Mucosa of descending colon (tissue), 3 donors: ENCODE results near the gene PAX7. TPM values are rescaled to one million over a fixed set of nuclear protein-coding genes. Genes with fewer than 3 reads are reported as not detected.

ENCODE experiments used
- ATAC-seq: fragments of 200-7000 bp; cut with Tn5 transposase; one replicate; pipeline ENCODE4 v1.9.1; 2020; ENCODE audit warnings: mild to moderate bottlenecking, moderate library complexity
- DNase-seq, 3 donors: peaks; one replicate each; pipeline ENCODE4 v3.0.0-alpha.2; 2020
- H3K36me3 ChIP-seq: fragments of 200-600 bp; one replicate; pipeline ENCODE4 v1.8.0; 2021; ENCODE audit warnings: low read depth, mild to moderate bottlenecking
- H3K4me1 ChIP-seq: fragments of 200-600 bp; one replicate; pipeline ENCODE4 v1.8.0; 2021; ENCODE audit warnings: low read depth, mild to moderate bottlenecking
- H3K4me3 ChIP-seq: fragments of 200-600 bp; one replicate; pipeline ENCODE4 v1.8.0; 2021; ENCODE audit warnings: mild to moderate bottlenecking
- H3K9me3 ChIP-seq: fragments of 200-600 bp; one replicate; pipeline ENCODE4 v1.8.0; 2021; ENCODE audit warnings: mild to moderate bottlenecking
- intact Hi-C, 2 donors: fragments of 100-400 bp; cut with DNase I in 1 of 2; cut with micrococcal nuclease in 1 of 2; formaldehyde crosslinking; loops; one replicate each; pipeline versions ENCODE4 v1.11.0 to v1.11.1; 2022; cut with DNase I, micrococcal nuclease
- total RNA-seq, 3 donors: library from RNA; stranded (reverse); fragmentation: NEBNext Ultra II Directional in 2 of 3; extraction: Animal tissue kit (Norgen Biotek cat#: 25700) in 2 of 3; gene quantifications; one replicate each; pipeline versions ENCODE4 v1.2.1 to v1.2.4, GENCODE V29; 2021 to 2023
- TF ChIP-seq, protein P1 (sequence below): fragments of 200-600 bp; IDR thresholded peaks from one replicate; pipeline ENCODE4 v1.8.0; 2022; ENCODE audit warnings: antibody characterized with exemption, mild to moderate bottlenecking
- donor health status: DM: no; HTN: no; CAD: no; lungs with moderate emphysema.
- donor health status: DM: no; HTN: no; CAD: no.
- donor health status: DM: no; HTN: yes; CAD: no.

The PAX7 gene
- total RNA-seq, 3 donors from 2014 or later: not detected

DNA sequence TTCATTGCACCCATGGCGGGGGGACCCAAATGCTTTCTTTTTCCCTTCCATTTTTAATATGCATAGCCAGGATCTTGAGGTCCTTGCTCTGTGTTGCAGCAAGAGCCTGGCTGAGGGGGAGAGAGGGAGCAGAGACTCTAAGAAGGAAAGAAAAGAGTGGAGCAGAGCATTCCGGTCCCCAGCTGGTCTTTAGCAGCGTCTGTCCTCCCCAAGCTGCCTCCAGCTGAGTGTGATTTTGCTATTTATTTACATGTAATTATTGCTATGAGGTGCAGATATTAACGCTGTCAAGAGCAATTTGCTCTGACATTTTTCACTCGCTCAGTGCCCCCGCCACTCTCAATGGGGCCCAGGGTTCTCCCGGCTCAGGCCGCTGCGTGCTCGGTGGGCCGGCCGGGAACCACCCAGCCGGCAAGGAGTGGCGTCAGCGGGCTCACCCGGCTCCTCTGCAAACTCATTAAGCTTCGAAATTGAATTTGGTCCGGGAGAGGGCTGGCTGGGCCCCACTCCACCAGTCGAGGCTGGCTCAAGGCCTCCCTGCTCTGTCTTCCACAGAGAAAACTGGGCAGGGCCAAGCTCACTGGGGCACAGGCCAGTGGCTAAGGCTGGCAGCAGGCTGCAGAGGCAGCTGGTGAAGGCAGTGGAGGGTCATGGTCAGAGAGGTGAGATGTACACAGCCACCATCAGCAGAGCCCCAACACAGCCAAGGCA, 93.2 kb downstream of the PAX7 start:
- Histone ChIP-seq H3K9me3 (no peaks in the 10 kb centered on the region), H3K36me3 (no peaks in the 10 kb centered on the region), H3K4me3 (no peak overlapping the region), H3K4me1 (no peaks in the 10 kb centered on the region)
- TF ChIP-seq, protein P1, sequence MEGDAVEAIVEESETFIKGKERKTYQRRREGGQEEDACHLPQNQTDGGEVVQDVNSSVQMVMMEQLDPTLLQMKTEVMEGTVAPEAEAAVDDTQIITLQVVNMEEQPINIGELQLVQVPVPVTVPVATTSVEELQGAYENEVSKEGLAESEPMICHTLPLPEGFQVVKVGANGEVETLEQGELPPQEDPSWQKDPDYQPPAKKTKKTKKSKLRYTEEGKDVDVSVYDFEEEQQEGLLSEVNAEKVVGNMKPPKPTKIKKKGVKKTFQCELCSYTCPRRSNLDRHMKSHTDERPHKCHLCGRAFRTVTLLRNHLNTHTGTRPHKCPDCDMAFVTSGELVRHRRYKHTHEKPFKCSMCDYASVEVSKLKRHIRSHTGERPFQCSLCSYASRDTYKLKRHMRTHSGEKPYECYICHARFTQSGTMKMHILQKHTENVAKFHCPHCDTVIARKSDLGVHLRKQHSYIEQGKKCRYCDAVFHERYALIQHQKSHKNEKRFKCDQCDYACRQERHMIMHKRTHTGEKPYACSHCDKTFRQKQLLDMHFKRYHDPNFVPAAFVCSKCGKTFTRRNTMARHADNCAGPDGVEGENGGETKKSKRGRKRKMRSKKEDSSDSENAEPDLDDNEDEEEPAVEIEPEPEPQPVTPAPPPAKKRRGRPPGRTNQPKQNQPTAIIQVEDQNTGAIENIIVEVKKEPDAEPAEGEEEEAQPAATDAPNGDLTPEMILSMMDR: no peak
- ATAC-seq: no peak
- no peak for DNase-seq
- intact Hi-C loops: no loop called here

DNA sequence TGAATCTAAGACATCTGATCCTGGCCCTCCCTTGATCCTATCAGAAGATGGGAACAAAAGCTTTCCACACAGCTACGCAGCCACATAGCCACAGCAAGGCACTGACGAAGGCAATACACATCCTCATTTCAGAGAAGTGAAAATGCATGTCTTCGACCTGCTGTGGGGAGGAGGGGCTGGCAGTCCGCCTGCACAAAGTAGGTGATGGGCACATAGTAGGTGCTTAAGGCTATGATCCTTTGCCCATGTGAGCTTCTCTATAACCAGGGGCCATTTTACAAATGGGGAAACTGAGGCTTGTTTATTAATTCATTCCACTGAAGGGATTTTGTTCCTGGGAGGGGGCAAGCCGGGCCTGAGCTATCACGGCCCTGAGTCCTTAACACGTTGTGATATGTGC, 94.2 kb downstream of the PAX7 start:
- no peak overlapping the region for H3K4me3 ChIP-seq
- H3K4me1 ChIP-seq: no peaks in the 10 kb centered on the region
- TF ChIP-seq, protein P1: no peak
- H3K9me3 ChIP-seq: no peaks in the 10 kb centered on the region
- intact Hi-C loops: no loop called here
- DNase-seq (no peak), ATAC-seq (no peak)
- no peaks in the 10 kb centered on the region for H3K36me3 ChIP-seq

DNA sequence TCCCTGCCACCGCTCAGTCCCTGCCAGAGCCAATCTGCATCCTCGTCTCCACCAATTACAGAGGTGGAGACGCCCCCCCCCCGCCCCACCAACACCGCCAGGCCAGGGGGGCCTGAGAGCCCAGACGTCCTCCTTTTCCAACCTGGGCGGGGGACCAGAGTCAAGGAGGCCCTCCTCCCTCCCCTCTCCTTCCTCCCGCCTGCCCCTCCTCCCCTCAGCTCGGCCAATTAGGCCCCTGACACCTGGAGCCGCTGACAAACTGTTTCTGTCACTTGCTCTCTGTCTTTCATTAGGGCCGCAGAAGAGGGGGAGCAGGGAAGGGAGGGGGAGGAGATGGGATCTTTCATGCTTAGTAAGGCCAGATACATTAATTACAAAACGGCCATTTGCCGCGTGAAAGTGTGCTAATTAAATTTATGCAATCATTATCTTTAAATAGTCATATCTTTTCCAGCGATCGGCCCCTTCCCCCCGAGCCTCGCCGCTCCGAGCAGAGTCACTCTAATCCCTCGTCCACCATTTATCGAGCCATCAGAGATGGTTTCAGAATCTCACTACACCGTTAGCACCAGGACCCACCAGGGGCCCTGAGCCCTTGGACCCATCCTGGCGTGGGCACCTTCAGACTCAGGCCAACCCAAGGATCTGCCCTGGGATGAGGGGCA, 94.7 kb downstream of the PAX7 start:
- ATAC-seq: no peak

DNA sequence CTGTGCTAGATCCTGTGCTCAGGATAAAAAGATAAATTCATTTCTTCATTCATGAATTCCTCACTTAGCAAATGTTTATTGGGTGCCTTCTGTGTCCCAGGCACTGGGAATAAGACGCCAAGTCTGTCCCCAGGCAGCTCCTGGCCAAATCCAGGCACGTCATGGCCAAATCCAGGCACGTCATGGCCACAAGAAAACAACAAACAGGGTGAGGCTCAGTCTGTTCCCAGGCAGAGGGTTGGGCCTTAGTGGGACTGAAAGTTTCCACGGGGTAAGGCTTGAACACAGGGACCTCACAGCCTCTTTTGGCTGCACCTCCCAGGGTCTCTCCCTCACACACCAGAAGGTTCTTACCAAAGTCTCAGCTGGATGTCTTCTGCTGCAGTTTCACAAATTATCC, 95.7 kb downstream of the PAX7 start:
- no peak for DNase-seq
- TF ChIP-seq, protein P1: no peak
- ATAC-seq: no peak
- Histone ChIP-seq H3K4me3 (no peak overlapping the region), H3K4me1 (no peaks in the 10 kb centered on the region), H3K36me3 (no peaks in the 10 kb centered on the region), H3K9me3 (no peaks in the 10 kb centered on the region)
- intact Hi-C loops: no loop called here

More for the DNA sequence above, 94.7 kb downstream of the PAX7 start:
- Histone ChIP-seq H3K4me1 (no peaks in the 10 kb centered on the region), H3K36me3 (no peaks in the 10 kb centered on the region), H3K9me3 (no peaks in the 10 kb centered on the region), H3K4me3 (no peak overlapping the region)
- DNase-seq: no peak
- TF ChIP-seq, protein P1: no peak
- intact Hi-C loops: no loop called here

DNA sequence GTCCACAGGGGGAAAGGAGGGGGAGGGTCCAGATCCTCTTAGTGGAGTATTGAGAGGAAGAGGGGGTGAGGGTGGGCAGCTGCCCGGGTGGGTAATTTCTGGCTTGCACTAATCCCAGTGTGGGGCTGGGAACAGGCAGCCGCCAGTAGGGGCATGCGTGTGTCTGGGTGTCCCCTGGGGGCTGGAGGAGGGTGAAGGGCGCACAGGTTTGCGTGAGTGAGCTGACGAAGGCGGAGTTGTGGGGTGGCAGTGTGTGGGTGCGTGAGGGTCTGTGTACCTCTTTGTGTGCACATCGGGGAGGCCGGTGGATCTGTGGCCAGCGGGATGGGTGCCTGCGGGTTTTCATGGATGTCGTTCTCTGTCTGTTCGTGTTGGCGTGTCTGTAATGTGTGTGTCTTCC, 97.3 kb downstream of the PAX7 start:
- DNase-seq: no peak
- TF ChIP-seq, protein P1: no peak
- Histone ChIP-seq H3K4me3 (no peak overlapping the region), H3K36me3 (no peaks in the 10 kb centered on the region), H3K4me1 (no peaks in the 10 kb centered on the region), H3K9me3 (no peaks in the 10 kb centered on the region)
- intact Hi-C loops: no loop called here
- ATAC-seq: no peak
